SW480 (cell line): ENCODE data around the gene FAM89B.
"Not testable (repeated sequence)": the region's sequence is repeated elsewhere in the genome, so short reads cannot be mapped to it uniquely, and the experiment has no call there.

Experiments used
- DNase-seq: peaks from one replicate; pipeline ENCODE4 v3.0.0-alpha.2; 2016; ENCODE audit warnings: low spot score

The FAM89B gene

GRCh38 chr11:65572356-65573051 is at the start of gene FAM89B:
Gene FAM89B, plus strand, starts transcription at chr11:65572538. Its CDS starts 132 bp downstream, at chr11:65572670.
- peak; percentile 81 for DNase-seq

GRCh38 chr11:65522718-65523630 is 49.4 kb upstream of the FAM89B start:
- DNase-seq, result not testable (repeated sequence)

GRCh38 chr11:65523631-65523968 is 48.7 kb upstream of the FAM89B start:
- not testable (repeated sequence) for DNase-seq

GRCh38 chr11:65524014-65524740 is 48.2 kb upstream of the FAM89B start:
- no peak for DNase-seq

- peak; percentile 65 for DNase-seq
Measured at GRCh38 chr11:65524741-65525545, 47.4 kb upstream of the FAM89B start, which contains the start of gene SCYL1. Gene SCYL1, plus strand, starts transcription at chr11:65525083. Its CDS starts 71 bp downstream, at chr11:65525154.

GRCh38 chr11:65525546-65526480 is 46.5 kb upstream of the FAM89B start:
- no peak for DNase-seq

- no peak for DNase-seq
Measured at GRCh38 chr11:65526744-65527143, 45.6 kb upstream of the FAM89B start.

GRCh38 chr11:65528819-65529350 is 43.5 kb upstream of the FAM89B start:
- DNase-seq, result no peak

GRCh38 chr11:65529475-65530156 is 42.7 kb upstream of the FAM89B start:
- no peak for DNase-seq

GRCh38 chr11:65530157-65530496 is 42.2 kb upstream of the FAM89B start:
- DNase-seq, result no peak

- DNase-seq, result no peak
Measured at GRCh38 chr11:65532388-65533064, 39.8 kb upstream of the FAM89B start.

GRCh38 chr11:65535102-65535501 is 37.2 kb upstream of the FAM89B start:
- no peak for DNase-seq

- DNase-seq, result no peak
Measured at GRCh38 chr11:65536412-65537295, 35.7 kb upstream of the FAM89B start.

GRCh38 chr11:65537296-65537597 is 35.1 kb upstream of the FAM89B start:
- no peak for DNase-seq

GRCh38 chr11:65537620-65538231 is 34.6 kb upstream of the FAM89B start:
- no peak for DNase-seq

GRCh38 chr11:65538232-65538914 is 34.0 kb upstream of the FAM89B start:
- DNase-seq, result no peak
